SK-N-DZ (cell line): Measurements from ENCODE around the gene TADA2A.

ENCODE experiments used
- DNase-seq: peaks from one replicate; pipeline ENCODE4 v3.0.0-alpha.2; 2015; ENCODE audit warnings: low spot score

Gene TADA2A

GRCh38 chr17:37521821-37522220 lies 115.1 kb downstream of the TADA2A start:
- no peak for DNase-seq

GRCh38 chr17:37523715-37524219 lies 117.1 kb downstream of the TADA2A start:
- DNase-seq: no peak

DNA sequence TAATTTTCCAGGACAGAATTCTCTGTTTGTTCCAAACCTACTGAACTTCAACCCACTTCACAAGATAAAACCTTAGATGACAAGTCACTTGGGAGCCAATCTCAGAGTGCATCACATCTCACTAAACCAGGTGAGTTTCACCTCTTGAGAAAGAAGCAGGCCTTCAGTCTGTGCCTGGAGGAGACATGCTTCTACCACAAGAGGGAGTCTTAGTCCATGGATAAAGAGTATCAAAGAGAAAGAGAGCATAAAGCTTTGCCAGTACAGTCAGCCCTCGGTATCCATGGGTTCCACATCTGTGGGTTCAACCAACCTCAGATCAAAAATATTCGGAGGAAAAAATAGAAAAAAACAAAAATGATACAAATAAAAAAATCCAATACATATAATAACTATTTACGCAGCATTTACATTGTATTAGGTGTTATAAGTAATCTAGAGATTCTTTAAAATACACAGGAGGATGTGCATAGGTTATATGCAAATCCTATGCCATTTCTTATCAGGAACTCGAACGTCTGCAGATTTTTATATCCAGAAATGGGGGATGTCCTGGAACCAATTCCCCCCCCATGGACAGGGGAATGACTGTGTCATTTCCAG lies 120.7 kb downstream of the TADA2A start:
- peak; percentile 48 for DNase-seq
